ENCODE data around the gene FYTTD1. TPM values are rescaled to one million over a fixed set of nuclear protein-coding genes. Genes with fewer than 3 reads are reported as not detected.
A peak's percentile ranks its signal among the peaks of the same experiment; 100 is the strongest.

The FYTTD1 gene
- total and polyA plus RNA-seq, 9 donors: 44.7 to 79.9 (median 62.8) TPM

GRCh38 chr3:197736010-197736490 is 13.6 kb upstream of the FYTTD1 start:
- WGBS (ENCODE audit: insufficient coverage): under 1% methylated on average over 17 of the region's 17 CpGs

DNA sequence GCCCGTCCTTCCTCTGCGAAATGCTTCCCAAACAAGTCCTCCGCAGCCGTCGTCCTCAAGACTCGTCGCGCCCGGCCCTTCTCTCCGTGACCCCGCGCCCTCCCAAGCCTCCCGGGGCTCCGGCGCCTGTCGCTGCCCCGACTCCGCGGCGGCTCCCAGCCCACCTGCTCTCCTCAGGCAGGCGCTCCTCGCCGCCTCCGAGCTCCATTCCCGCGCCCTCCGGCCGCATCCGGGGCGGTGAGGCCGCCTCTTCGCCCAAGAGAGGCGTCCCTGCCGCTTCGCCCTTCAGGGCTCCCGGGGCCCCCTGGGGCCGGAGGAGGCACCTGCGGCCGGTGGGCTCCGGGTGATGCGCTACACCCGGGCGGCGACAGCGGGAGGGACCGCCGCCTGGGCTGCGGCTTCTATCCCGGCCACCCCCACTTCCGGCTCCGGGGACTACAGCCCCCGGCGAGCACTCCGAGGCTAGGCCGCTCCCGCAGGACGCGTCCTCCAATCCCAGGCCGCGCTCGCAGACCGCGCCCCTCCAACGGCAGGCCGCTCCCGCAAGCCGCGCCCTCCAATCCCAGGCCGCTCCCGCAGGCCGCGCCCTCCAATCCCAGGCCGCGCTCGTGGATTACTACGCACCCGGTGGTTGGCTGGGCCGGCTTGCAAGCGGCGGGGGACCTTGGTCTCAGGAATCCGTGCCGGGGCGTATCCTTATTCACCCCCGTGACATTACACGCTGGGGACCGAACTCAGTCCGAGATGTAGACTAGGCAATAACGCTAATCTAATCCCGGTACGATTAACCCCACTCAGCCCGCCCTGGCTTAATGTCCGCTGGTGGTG is 13.0 kb upstream of the FYTTD1 start, which contains the start of gene RUBCN:
TSS of gene RUBCN (minus strand) at position 414 of the 828 bp plus-strand sequence. CDS start at position 229, 185 bp downstream.
- Histone ChIP-seq H3K9me3 (replicated peaks; ENCODE audit: control insufficient read depth, low read depth, low read length) (no peaks in the 10 kb centered on the region), H3K4me3 (ENCODE audit: low read length) (peak within 1 kb of the TSS; percentile 70), H3K4me1 (ENCODE audit: control insufficient read depth, insufficient read depth, low read length) (peaks cover 16% of the 10 kb centered on the region), H3K36me3 (ENCODE audit: control insufficient read depth, insufficient read depth, low read length) (no peaks in the 10 kb centered on the region), H3K27ac (ENCODE audit: low read length) (peak within 1 kb of the TSS; percentile 33), H3K27me3 (ENCODE audit: control insufficient read depth, insufficient read depth, low read length) (no peaks in the 10 kb centered on the region)
- under 1% methylated on average over 87 of the region's 92 CpGs for WGBS (ENCODE audit: insufficient coverage)
- DNase-seq: peak; percentile 98

More at GRCh38 chr3:197736010-197736490, 13.6 kb upstream of the FYTTD1 start:
- H3K27ac ChIP-seq (ENCODE audit: low read length): peak overlapping the region; percentile 33
- peaks cover 16% of the 10 kb centered on the region for H3K4me1 ChIP-seq (ENCODE audit: control insufficient read depth, insufficient read depth, low read length)
- no peaks in the 10 kb centered on the region for H3K9me3 ChIP-seq (replicated peaks; ENCODE audit: control insufficient read depth, low read depth, low read length)
- H3K4me3 ChIP-seq (ENCODE audit: low read length): peak overlapping the region; percentile 70
- peak; percentile 29 for DNase-seq
- H3K36me3 ChIP-seq (ENCODE audit: control insufficient read depth, insufficient read depth, low read length): no peaks in the 10 kb centered on the region
- H3K27me3 ChIP-seq (ENCODE audit: control insufficient read depth, insufficient read depth, low read length): no peaks in the 10 kb centered on the region

DNA sequence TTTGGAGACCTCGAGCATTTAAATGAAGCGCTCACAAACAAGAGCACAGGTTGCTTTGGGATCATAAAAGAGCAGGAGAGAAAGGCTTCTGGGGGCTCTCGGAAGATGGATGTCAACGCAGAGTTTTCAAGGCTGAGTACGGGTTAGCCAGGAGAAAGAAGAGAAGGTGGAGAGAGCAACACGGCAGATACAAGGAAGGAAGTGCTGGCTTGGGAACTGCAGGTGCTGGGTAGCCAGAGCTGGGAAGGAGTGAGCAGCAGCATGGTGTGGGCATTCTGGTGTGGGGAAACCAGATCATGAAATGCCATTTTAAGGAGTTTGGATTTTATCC is 12.4 kb upstream of the FYTTD1 start:
- WGBS (ENCODE audit: insufficient coverage): 0% methylated on average over 6 of the region's 6 CpGs

DNA sequence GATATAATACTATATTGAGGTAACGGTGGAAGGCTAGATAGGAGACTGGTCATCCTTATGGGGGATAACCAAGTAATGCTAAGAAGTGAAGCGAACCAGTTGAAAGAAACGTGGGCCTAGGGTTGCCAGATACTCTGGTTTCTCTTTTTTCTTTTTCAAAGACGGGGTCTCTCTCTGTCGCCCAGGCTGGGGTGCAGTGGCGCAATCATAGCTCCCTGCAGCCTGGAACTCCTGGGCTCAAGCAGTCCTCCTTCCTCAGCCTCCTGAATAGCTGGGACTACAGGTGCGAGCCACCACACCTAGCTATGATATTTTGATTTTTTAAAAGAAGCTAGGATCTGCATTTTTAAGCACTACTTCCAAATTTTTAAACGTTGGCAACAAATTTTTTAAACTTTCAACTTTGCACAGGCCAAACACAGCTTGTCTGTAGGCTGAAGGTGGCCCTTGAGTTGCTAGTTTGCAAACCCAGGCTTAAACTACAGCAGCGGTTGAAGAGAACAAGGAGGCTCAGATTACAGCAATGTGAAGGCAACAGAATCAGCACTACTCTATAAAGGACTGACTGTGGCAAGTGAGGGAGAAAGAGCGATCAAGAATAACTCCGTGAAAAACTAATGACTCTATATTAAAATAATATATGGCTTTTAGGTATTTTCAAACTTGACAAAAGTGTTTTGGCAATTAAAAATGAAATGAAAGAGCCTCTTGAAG is 11.8 kb upstream of the FYTTD1 start:
- Histone ChIP-seq H3K4me3 (ENCODE audit: low read length) (peak overlapping the region; percentile 54), H3K27ac (ENCODE audit: low read length) (no peak overlapping the region), H3K9me3 (replicated peaks; ENCODE audit: control insufficient read depth, low read depth, low read length) (no peaks in the 10 kb centered on the region), H3K27me3 (ENCODE audit: control insufficient read depth, insufficient read depth, low read length) (no peaks in the 10 kb centered on the region), H3K36me3 (ENCODE audit: control insufficient read depth, insufficient read depth, low read length) (no peaks in the 10 kb centered on the region), H3K4me1 (ENCODE audit: control insufficient read depth, insufficient read depth, low read length) (peaks cover 16% of the 10 kb centered on the region)
- no peak for DNase-seq
- WGBS (ENCODE audit: insufficient coverage): 61% methylated on average over 4 of the region's 11 CpGs

More for the DNA sequence above, 12.4 kb upstream of the FYTTD1 start:
- DNase-seq: no peak
- H3K27ac ChIP-seq (ENCODE audit: low read length): peak overlapping the region; percentile 17
- H3K27me3 ChIP-seq (ENCODE audit: control insufficient read depth, insufficient read depth, low read length): no peaks in the 10 kb centered on the region
- H3K4me1 ChIP-seq (ENCODE audit: control insufficient read depth, insufficient read depth, low read length): peaks cover 16% of the 10 kb centered on the region
- H3K36me3 ChIP-seq (ENCODE audit: control insufficient read depth, insufficient read depth, low read length): no peaks in the 10 kb centered on the region
- no peaks in the 10 kb centered on the region for H3K9me3 ChIP-seq (replicated peaks; ENCODE audit: control insufficient read depth, low read depth, low read length)
- peak overlapping the region; percentile 54 for H3K4me3 ChIP-seq (ENCODE audit: low read length)

- Histone ChIP-seq H3K4me3 (ENCODE audit: low read length) (no peak overlapping the region), H3K27me3 (ENCODE audit: control insufficient read depth, insufficient read depth, low read length) (no peaks in the 10 kb centered on the region), H3K9me3 (replicated peaks; ENCODE audit: control insufficient read depth, low read depth, low read length) (no peaks in the 10 kb centered on the region), H3K4me1 (ENCODE audit: control insufficient read depth, insufficient read depth, low read length) (peaks cover 3% of the 10 kb centered on the region), H3K27ac (ENCODE audit: low read length) (no peak overlapping the region), H3K36me3 (ENCODE audit: control insufficient read depth, insufficient read depth, low read length) (no peaks in the 10 kb centered on the region)
- no peak for DNase-seq
- 95% methylated on average over 3 of the region's 3 CpGs for WGBS (ENCODE audit: insufficient coverage)
Measured at GRCh38 chr3:197742787-197743186, 6.9 kb upstream of the FYTTD1 start.

- Histone ChIP-seq H3K27ac (ENCODE audit: low read length) (no peak overlapping the region), H3K9me3 (replicated peaks; ENCODE audit: control insufficient read depth, low read depth, low read length) (no peaks in the 10 kb centered on the region), H3K4me1 (ENCODE audit: control insufficient read depth, insufficient read depth, low read length) (peaks cover 5% of the 10 kb centered on the region), H3K4me3 (ENCODE audit: low read length) (no peak overlapping the region), H3K27me3 (ENCODE audit: control insufficient read depth, insufficient read depth, low read length) (no peaks in the 10 kb centered on the region), H3K36me3 (ENCODE audit: control insufficient read depth, insufficient read depth, low read length) (no peaks in the 10 kb centered on the region)
- WGBS (ENCODE audit: insufficient coverage): no CpG with 5 or more reads among the region's 3 CpGs
- DNase-seq: no peak
Measured at GRCh38 chr3:197746209-197746608, 3.5 kb upstream of the FYTTD1 start.

GRCh38 chr3:197746801-197747237 is 2.9 kb upstream of the FYTTD1 start:
- peak; percentile 55 for DNase-seq
- H3K4me3 ChIP-seq (ENCODE audit: low read length): no peak overlapping the region
- no peak overlapping the region for H3K27ac ChIP-seq (ENCODE audit: low read length)
- no peaks in the 10 kb centered on the region for H3K9me3 ChIP-seq (replicated peaks; ENCODE audit: control insufficient read depth, low read depth, low read length)
- WGBS (ENCODE audit: insufficient coverage): no CpG with 5 or more reads among the region's 4 CpGs
- H3K27me3 ChIP-seq (ENCODE audit: control insufficient read depth, insufficient read depth, low read length): no peaks in the 10 kb centered on the region
- no peaks in the 10 kb centered on the region for H3K36me3 ChIP-seq (ENCODE audit: control insufficient read depth, insufficient read depth, low read length)
- H3K4me1 ChIP-seq (ENCODE audit: control insufficient read depth, insufficient read depth, low read length): peaks cover 11% of the 10 kb centered on the region

- peak; percentile 25 for DNase-seq
- Histone ChIP-seq H3K36me3 (ENCODE audit: control insufficient read depth, insufficient read depth, low read length) (no peaks in the 10 kb centered on the region), H3K4me1 (ENCODE audit: control insufficient read depth, insufficient read depth, low read length) (peaks cover 14% of the 10 kb centered on the region), H3K27ac (ENCODE audit: low read length) (peak overlapping the region; percentile 88), H3K4me3 (ENCODE audit: low read length) (peak overlapping the region; percentile 66), H3K9me3 (replicated peaks; ENCODE audit: control insufficient read depth, low read depth, low read length) (no peaks in the 10 kb centered on the region), H3K27me3 (ENCODE audit: control insufficient read depth, insufficient read depth, low read length) (no peaks in the 10 kb centered on the region)
- WGBS (ENCODE audit: insufficient coverage): 20% methylated on average over 2 of the region's 12 CpGs
Measured at GRCh38 chr3:197748597-197749314, 927 bp upstream of the FYTTD1 start.

DNA sequence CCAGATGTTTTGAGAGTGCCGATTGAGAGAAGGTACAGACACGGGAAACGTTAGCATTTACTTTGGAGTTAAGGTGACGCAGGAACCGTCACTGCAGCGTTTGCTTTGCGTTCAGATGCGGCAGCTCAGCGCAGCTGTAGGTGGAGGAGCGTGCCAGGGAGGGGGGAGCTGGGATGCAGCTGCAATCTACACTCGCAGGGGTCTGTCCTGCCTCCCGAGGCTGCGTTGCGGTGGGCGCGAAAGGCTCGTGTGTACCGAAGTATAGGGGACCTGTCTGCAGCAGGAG is 425 bp upstream of the FYTTD1 start:
- H3K36me3 ChIP-seq (ENCODE audit: control insufficient read depth, insufficient read depth, low read length): no peaks in the 10 kb centered on the region
- H3K4me1 ChIP-seq (ENCODE audit: control insufficient read depth, insufficient read depth, low read length): peaks cover 14% of the 10 kb centered on the region
- no peaks in the 10 kb centered on the region for H3K9me3 ChIP-seq (replicated peaks; ENCODE audit: control insufficient read depth, low read depth, low read length)
- peak overlapping the region; percentile 88 for H3K27ac ChIP-seq (ENCODE audit: low read length)
- no peaks in the 10 kb centered on the region for H3K27me3 ChIP-seq (ENCODE audit: control insufficient read depth, insufficient read depth, low read length)
- peak overlapping the region; percentile 66 for H3K4me3 ChIP-seq (ENCODE audit: low read length)
- peak; percentile 76 for DNase-seq
- WGBS (ENCODE audit: insufficient coverage): 0% methylated on average over 18 of the region's 18 CpGs

DNA sequence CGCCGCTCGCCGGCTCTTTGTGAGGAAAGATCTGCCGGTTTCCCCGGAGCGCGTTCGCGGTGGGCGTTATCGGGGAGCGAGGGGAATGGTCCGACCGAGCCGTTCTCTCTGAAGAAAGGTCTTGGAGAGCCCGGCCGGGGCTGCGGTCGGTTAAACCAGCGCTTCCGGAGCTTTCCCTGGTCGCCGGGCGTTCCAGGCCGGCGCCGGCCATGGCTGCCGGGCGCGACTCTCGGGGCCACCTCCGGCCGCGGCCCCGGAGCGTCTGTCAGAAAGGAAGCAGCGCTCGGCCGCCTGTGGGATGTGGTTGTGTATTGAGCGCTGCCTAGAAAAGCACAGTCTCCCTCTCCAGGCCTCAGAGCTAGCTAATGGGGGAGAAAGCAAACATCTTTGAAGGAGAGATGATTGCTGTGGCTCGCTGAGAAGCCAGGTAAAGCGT is 731 bp downstream of the FYTTD1 start:
- 0% methylated on average over 27 of the region's 43 CpGs for WGBS (ENCODE audit: insufficient coverage)
- Histone ChIP-seq H3K27ac (ENCODE audit: low read length) (peak overlapping the region; percentile 97), H3K36me3 (ENCODE audit: control insufficient read depth, insufficient read depth, low read length) (no peaks in the 10 kb centered on the region), H3K9me3 (replicated peaks; ENCODE audit: control insufficient read depth, low read depth, low read length) (no peaks in the 10 kb centered on the region), H3K4me3 (ENCODE audit: low read length) (peak overlapping the region; percentile 82), H3K4me1 (ENCODE audit: control insufficient read depth, insufficient read depth, low read length) (peaks cover 14% of the 10 kb centered on the region), H3K27me3 (ENCODE audit: control insufficient read depth, insufficient read depth, low read length) (no peaks in the 10 kb centered on the region)
- DNase-seq: peak; percentile 84
